Uterus (tissue), 4 donors: ENCODE results near the gene C16orf86. TPM values are rescaled to one million over a fixed set of nuclear protein-coding genes. Genes with fewer than 3 reads are reported as not detected.

Experiments
- DNase-seq, 2 donors: peaks; one replicate each; pipeline ENCODE4 v3.0.0-alpha.2; 2019 to 2020
- H3K27ac ChIP-seq, 2 donors: fragments of 200-600 bp; sonication (generic); 1 replicate in 1 of 2; 2 replicates in 1 of 2; pipeline ENCODE4 v1.5.1; 2016 to 2018
- H3K27me3 ChIP-seq, 2 donors: fragments of 200-600 bp; sonication (generic); one replicate each; pipeline ENCODE4 v1.5.1; 2018 to 2019; ENCODE audit warnings: control low read depth in 1 of 2
- H3K36me3 ChIP-seq, 2 donors: fragments of 200-600 bp; sonication (generic); one replicate each; pipeline ENCODE4 v1.5.1; 2019; ENCODE audit warnings: control low read depth in 1 of 2
- H3K4me1 ChIP-seq, 2 donors: fragments of 200-600 bp; sonication (generic); one replicate each; pipeline ENCODE4 v1.5.1; 2018 to 2019; ENCODE audit warnings: control low read depth in 1 of 2
- H3K4me3 ChIP-seq, 2 donors: fragments of 200-600 bp; sonication (generic); 1 replicate in 1 of 2; 2 replicates in 1 of 2; pipeline ENCODE4 v1.5.1; 2018 to 2019; ENCODE audit warnings: mild to moderate bottlenecking in 1 of 2
- H3K9me3 ChIP-seq, 2 donors: fragments of 200-600 bp; sonication (generic); one replicate each; pipeline ENCODE4 v1.5.1; 2019; ENCODE audit warnings: control low read depth in 1 of 2
- POLR2A ChIP-seq, 2 donors: fragments of 450-650 bp; IDR thresholded peaks; one replicate each; pipeline ENCODE4 v1.6.1; 2016; ENCODE audit warnings: antibody characterized with exemption in 2 of 2, mild to moderate bottlenecking in 1 of 2, moderate library complexity in 1 of 2
- intact Hi-C: fragments of 100-400 bp; cut with DNase I; formaldehyde crosslinking; loops from one replicate; pipeline ENCODE4 v1.15.1; 2023; ENCODE audit warnings: low total_unique reads
- total RNA-seq, 4 donors: library from RNA; depleted of rRNA in 3 of 4; stranded (reverse); fragments of >200 nt in 3 of 4; gene quantifications; one replicate each; pipeline versions ENCODE4 v1.1.0 to v1.2.4, GENCODE V29; 2014 to 2023
- TF ChIP-seq, protein P1 (sequence below), 4 experiments: fragments of 200-600 bp in 2 of 4; fragments of 450-650 bp in 2 of 4; sonication (generic) in 2 of 4; IDR thresholded peaks; one replicate each; pipeline ENCODE4 v1.5.1; 2016 to 2019; ENCODE audit warnings: antibody characterized with exemption in 4 of 4, mild to moderate bottlenecking in 2 of 4, moderate library complexity in 1 of 4
- donor health status: DM: yes; HTN: yes; CAD: no.

The C16orf86 gene
- total RNA-seq, 4 donors from 2014 or later: 5.3 to 8.6 (median 6.9) TPM; not detected in 1

DNA sequence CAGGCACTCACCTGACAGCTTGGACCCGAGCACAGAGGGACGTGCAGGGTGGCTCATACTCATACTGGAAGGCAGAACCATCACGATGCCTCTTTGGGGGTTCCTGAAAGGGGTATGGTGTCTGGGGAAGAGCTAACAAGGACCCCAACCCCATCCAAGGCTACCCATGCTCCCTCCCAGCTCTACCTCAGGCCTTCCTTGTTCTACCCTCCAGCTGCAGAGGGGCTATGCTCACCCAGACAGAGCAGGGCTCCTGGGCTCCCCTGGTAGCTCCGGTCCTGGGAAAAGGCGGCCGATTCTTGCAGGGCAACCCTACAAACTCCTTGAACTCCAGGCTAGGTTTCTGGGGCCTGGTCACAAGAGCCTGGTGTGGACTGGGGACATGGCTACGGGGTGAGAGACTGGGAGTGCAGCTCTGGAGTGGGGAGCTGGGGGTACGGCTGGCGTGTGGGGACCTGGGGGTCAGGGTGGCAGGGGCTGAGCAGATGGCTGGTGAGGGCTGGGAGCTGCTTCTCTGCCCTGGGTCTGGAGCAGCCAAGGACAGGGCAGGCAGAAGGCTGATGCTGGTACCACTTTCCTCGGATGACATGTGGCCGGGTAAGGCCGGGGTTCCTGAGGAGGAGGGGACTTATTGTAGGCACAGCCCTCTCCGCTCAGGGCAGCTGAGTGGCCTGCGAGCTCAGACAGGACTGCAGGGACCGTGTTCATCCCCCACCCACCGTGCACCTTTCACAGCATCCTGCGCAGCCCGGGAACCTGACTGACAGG is 8.7 kb upstream of the C16orf86 start:
- no peak for TF ChIP-seq POLR2A (IDR thresholded peaks at IDR 0.05)
- TF ChIP-seq, protein P1, sequence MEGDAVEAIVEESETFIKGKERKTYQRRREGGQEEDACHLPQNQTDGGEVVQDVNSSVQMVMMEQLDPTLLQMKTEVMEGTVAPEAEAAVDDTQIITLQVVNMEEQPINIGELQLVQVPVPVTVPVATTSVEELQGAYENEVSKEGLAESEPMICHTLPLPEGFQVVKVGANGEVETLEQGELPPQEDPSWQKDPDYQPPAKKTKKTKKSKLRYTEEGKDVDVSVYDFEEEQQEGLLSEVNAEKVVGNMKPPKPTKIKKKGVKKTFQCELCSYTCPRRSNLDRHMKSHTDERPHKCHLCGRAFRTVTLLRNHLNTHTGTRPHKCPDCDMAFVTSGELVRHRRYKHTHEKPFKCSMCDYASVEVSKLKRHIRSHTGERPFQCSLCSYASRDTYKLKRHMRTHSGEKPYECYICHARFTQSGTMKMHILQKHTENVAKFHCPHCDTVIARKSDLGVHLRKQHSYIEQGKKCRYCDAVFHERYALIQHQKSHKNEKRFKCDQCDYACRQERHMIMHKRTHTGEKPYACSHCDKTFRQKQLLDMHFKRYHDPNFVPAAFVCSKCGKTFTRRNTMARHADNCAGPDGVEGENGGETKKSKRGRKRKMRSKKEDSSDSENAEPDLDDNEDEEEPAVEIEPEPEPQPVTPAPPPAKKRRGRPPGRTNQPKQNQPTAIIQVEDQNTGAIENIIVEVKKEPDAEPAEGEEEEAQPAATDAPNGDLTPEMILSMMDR (IDR thresholded peaks at IDR 0.05): no peak
- no peak for DNase-seq
- H3K4me3 ChIP-seq: no peak overlapping the region
- peaks cover 0 to 25% of the 10 kb centered on the region in 2 donors for H3K4me1 ChIP-seq
- H3K9me3 ChIP-seq: no peaks in the 10 kb centered on the region
- intact Hi-C loops: no loop called here
- no peaks in the 10 kb centered on the region for H3K36me3 ChIP-seq
- no peak overlapping the region for H3K27ac ChIP-seq
- H3K27me3 ChIP-seq: peaks cover 9 to 15% of the 10 kb centered on the region in 2 donors

GRCh38 chr16:67658849-67659674 is 7.6 kb upstream of the C16orf86 start:
- no peaks in the 10 kb centered on the region for H3K9me3 ChIP-seq
- H3K27me3 ChIP-seq: peaks cover 0 to 10% of the 10 kb centered on the region in 2 donors
- no peak for DNase-seq
- H3K4me1 ChIP-seq: peaks cover 0 to 18% of the 10 kb centered on the region in 2 donors
- H3K36me3 ChIP-seq: no peaks in the 10 kb centered on the region
- intact Hi-C loops: no loop called here
- TF ChIP-seq, protein P1 (IDR thresholded peaks at IDR 0.05): no peak
- TF ChIP-seq POLR2A (IDR thresholded peaks at IDR 0.05): no peak
- H3K27ac ChIP-seq: peak overlapping the region in 1 of 2 donors; percentile 94
- peak overlapping the region; percentile 64 to 94 for H3K4me3 ChIP-seq

DNA sequence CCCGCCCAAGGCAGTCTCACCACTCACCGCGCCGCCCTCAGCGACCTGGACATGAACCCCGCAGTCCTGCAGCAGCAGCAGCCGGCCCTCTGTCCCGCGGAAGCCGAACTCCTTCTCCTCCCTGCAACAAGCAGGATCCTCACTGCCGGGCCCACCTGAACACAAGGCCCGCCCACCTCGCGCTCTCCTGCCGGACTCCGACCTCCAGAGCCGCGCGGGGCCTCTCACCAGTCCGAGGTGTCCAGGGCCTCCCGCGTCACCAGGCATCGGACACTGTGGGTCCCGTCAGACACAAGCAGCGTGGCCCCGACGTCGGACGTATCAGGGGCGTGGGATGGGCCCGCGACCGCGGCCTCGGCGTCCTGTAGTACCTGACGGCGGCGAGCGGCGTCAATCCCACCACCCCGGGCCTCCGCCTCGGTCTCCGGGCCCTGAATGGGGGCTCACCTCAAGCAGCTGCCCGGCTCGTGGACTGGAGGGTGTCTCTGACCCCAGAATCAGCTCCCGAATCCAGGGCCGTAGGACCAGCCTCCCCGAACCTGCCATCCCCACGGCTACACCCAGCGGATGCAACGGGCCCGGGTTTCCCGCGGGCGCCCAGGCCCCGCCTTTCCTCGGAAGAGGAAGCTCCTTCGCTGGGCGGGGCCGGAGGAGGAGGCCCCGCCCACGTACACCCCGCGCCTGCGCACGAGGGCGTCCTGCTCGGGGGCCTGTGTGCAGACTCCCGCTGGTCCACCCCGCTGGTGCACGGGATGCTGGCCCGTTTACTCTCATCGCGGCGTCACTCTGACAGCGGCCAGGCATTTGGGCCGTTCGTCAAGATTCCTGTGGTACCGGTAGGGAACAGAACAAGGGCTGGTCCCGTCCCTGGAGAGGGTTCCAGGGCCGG is 6.7 kb upstream of the C16orf86 start, which contains the start of gene ACD:
ACD (minus strand) TSS at position 586 of the 889 bp plus-strand sequence; CDS start at position 546, 40 bp downstream.
- Histone ChIP-seq H3K9me3 (no peaks in the 10 kb centered on the region), H3K27ac (peak within 1 kb of the TSS; percentile 94), H3K36me3 (no peaks in the 10 kb centered on the region), H3K4me3 (peak within 1 kb of the TSS; percentile 64 to 94), H3K4me1 (peaks cover 0 to 18% of the 10 kb centered on the region in 2 donors), H3K27me3 (peaks cover 0 to 1% of the 10 kb centered on the region in 2 donors)
- intact Hi-C loops: no loop called here
- DNase-seq: peak; percentile 88 to 94
- peak; percentile 75 to 93 for TF ChIP-seq POLR2A (IDR thresholded peaks at IDR 0.05)
- TF ChIP-seq, protein P1 (IDR thresholded peaks at IDR 0.05): peak in 2 of 4 experiments; percentile 6 to 35

DNA sequence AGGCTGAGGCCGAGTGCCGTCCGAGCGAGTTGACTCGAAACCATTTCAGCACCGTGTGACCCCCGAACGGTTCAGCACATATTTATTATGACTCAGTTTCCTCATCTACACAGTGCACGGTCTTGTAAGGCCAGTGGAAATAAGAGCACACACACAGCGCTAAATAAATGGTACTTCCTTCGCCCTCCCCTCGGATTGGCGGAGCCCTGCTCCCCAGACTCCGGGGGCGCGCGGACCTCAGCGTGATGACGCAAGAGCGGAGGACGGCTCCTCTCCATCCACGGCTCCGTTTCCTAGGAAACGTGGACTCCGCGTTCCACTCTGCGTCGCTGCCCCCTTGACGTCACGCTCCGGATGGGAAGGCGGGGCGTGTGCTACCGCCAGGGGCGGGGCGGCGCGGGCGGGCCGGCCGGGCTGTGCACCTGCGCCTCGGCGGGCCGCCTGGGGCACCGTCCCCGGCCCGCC is 6.0 kb upstream of the C16orf86 start, which contains the start of gene PARD6A:
PARD6A (plus strand) TSS at position 397 of the 465 bp plus-strand sequence. CDS start 79 bp downstream, outside the sequence.
- no peak for TF ChIP-seq POLR2A (IDR thresholded peaks at IDR 0.05)
- TF ChIP-seq, protein P1 (IDR thresholded peaks at IDR 0.05): peak in 2 of 4 experiments; percentile 20 to 30
- Histone ChIP-seq H3K9me3 (no peaks in the 10 kb centered on the region), H3K27ac (peak within 1 kb of the TSS; percentile 94), H3K27me3 (no peaks in the 10 kb centered on the region), H3K4me1 (peaks cover 3 to 18% of the 10 kb centered on the region in 2 donors), H3K4me3 (peak within 1 kb of the TSS; percentile 64 to 94), H3K36me3 (no peaks in the 10 kb centered on the region)
- intact Hi-C loops: no loop called here
- peak; percentile 94 to 95 for DNase-seq
